ENCODE measurements around the gene RAB44. TPM values are rescaled to one million over a fixed set of nuclear protein-coding genes. Genes with fewer than 3 reads are reported as not detected.

RAB44 gene
- total RNA-seq, 1 donor from 2014 or later: 0.96 TPM

DNA sequence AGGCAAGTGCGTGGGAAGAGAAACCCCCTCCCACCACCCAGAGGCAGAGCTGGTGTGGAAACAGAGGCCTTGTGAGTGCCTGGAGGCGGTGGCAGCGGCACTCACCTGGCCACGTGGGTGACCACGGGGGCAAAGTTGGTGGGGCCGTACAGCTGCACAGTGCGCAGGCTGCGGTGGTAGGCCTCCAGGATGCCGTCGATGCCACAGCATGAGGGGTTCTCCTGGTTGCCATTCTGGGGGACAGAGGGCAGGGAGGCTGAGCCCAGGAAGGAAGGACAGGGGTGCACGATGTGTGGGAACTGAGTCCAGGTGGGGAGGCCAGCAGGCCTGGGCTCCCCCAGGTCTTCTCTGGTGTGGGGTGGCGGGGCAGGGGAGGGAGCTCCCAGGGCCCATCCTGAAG is 47.7 kb downstream of the RAB44 start:
- H3K36me3 ChIP-seq: no peaks in the 10 kb centered on the region
- no peaks in the 10 kb centered on the region for H3K4me1 ChIP-seq
- H3K27ac ChIP-seq: no peak overlapping the region
- TF ChIP-seq CTCF (IDR thresholded peaks at IDR 0.05): no peak
- no peaks in the 10 kb centered on the region for H3K9me3 ChIP-seq
- DNase-seq (no peak), ATAC-seq (no peak)
- no peaks in the 10 kb centered on the region for H3K27me3 ChIP-seq
- no peak overlapping the region for H3K4me3 ChIP-seq
- intact Hi-C loops (cut with DNase I): loop anchor here (10.0 kb wide), 1 partner anchor 120 kb away; no protein-coding TSS in a partner anchor

- no peak for TF ChIP-seq CTCF (IDR thresholded peaks at IDR 0.05)
- ATAC-seq: no peak
- no peaks in the 10 kb centered on the region for H3K27me3 ChIP-seq
- H3K4me3 ChIP-seq: no peak overlapping the region
- intact Hi-C loops (cut with DNase I): loop anchor here (10.0 kb wide), 1 partner anchor 121 kb away; no protein-coding TSS in a partner anchor
- H3K4me1 ChIP-seq: no peaks in the 10 kb centered on the region
- H3K36me3 ChIP-seq: no peaks in the 10 kb centered on the region
- no peak for DNase-seq
- no peaks in the 10 kb centered on the region for H3K9me3 ChIP-seq
- H3K27ac ChIP-seq: no peak overlapping the region
Measured at GRCh38 chr6:36745836-36746235, 48.2 kb downstream of the RAB44 start.

DNA sequence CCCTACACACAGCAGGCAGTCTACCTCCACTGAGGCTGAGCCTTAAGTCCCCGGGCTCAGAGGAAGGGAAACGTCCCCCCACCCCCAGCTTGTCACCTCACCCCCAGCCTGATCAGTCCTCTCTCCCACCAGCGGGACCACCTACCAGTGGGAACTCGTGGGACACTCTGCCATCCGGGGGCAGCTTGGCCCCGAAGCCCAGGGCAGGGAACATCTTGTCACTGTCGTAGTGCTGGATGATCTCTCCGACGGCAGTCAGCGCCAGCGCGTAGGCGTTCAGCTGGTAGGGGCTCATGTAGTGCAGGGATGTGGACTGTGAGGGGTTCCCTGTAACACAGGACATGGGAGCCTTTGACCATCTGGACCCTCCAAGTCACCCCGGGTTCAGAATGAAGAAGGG is 48.6 kb downstream of the RAB44 start:
- no peak for TF ChIP-seq CTCF (IDR thresholded peaks at IDR 0.05)
- Histone ChIP-seq H3K4me3 (no peak overlapping the region), H3K36me3 (no peaks in the 10 kb centered on the region), H3K27me3 (no peaks in the 10 kb centered on the region), H3K27ac (no peak overlapping the region), H3K4me1 (no peaks in the 10 kb centered on the region), H3K9me3 (no peaks in the 10 kb centered on the region)
- intact Hi-C loops (cut with DNase I): loop anchor here (10.0 kb wide), 1 partner anchor 121 kb away; no protein-coding TSS in a partner anchor
- ATAC-seq (no peak), DNase-seq (no peak)

GRCh38 chr6:36749829-36750489 is 52.3 kb downstream of the RAB44 start:
- H3K36me3 ChIP-seq: no peaks in the 10 kb centered on the region
- ATAC-seq: no peak
- no peaks in the 10 kb centered on the region for H3K9me3 ChIP-seq
- no peak overlapping the region for H3K4me3 ChIP-seq
- TF ChIP-seq CTCF (IDR thresholded peaks at IDR 0.05): no peak
- DNase-seq: no peak
- no peaks in the 10 kb centered on the region for H3K27me3 ChIP-seq
- H3K27ac ChIP-seq: no peak overlapping the region
- intact Hi-C loops (cut with DNase I): loop anchor here (10.0 kb wide), 1 partner anchor 125 kb away; no protein-coding TSS in a partner anchor
- no peaks in the 10 kb centered on the region for H3K4me1 ChIP-seq

DNA sequence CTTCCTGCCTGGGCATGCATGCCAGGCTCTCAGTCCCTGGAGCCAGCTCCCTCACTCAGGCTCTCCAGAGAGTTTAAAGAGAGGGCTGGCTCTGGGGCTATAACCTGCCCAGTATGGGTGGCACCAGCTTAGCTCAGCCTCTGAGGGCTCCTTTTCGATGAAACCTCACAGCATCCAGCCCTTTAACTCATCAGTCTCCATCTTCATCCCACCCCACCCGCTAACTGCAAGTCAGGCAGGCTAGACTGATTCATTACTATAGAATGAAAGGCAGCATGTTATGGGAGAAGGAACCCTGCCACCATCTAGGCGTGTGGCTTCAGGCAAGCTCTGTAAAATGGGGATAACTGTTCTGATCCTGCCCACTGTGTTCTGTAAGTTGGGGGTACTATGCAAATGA is 53.5 kb downstream of the RAB44 start:
- Histone ChIP-seq H3K27me3 (no peaks in the 10 kb centered on the region), H3K9me3 (no peaks in the 10 kb centered on the region), H3K4me3 (no peak overlapping the region), H3K36me3 (no peaks in the 10 kb centered on the region), H3K4me1 (peaks cover 6% of the 10 kb centered on the region), H3K27ac (no peak overlapping the region)
- TF ChIP-seq CTCF (IDR thresholded peaks at IDR 0.05): no peak
- intact Hi-C loops (cut with DNase I): no loop called here
- DNase-seq (no peak), ATAC-seq (no peak)

All from upper lobe of right lung (tissue), 1 donor.